DMS153 (cell line): ENCODE results near the gene BMS1.
"Not testable (repeated sequence)": the region's sequence is repeated elsewhere in the genome, so short reads cannot be mapped to it uniquely, and the experiment has no call there.

ENCODE experiments used
- DNase-seq: peaks from one replicate; lab custom pipeline; 2025; lab: John Stamatoyannopoulos, UW

Gene BMS1

GRCh38 chr10:42782446-42783180 lies at the start of gene BMS1:
TSS of gene BMS1 (plus strand) at chr10:42782795. CDS start at chr10:42784395, 1,600 bp downstream.
- peak; percentile 82 for DNase-seq

GRCh38 chr10:42734536-42734935 lies 48.1 kb upstream of the BMS1 start:
- DNase-seq: no peak

- no peak for DNase-seq
These were observed 43.9 kb upstream of the BMS1 start for GRCh38 chr10:42738679-42739078.

- not testable (repeated sequence) for DNase-seq
These were observed 41.1 kb upstream of the BMS1 start for GRCh38 chr10:42741536-42741935.

GRCh38 chr10:42743697-42744096 lies 38.9 kb upstream of the BMS1 start:
- no peak for DNase-seq

- no peak for DNase-seq
These were observed 38.4 kb upstream of the BMS1 start for GRCh38 chr10:42744134-42744701.

GRCh38 chr10:42753126-42753506 lies 29.5 kb upstream of the BMS1 start:
- DNase-seq: peak; percentile 9

- no peak for DNase-seq
These were observed 29.0 kb upstream of the BMS1 start for GRCh38 chr10:42753507-42754154.

GRCh38 chr10:42754155-42755027 lies 28.2 kb upstream of the BMS1 start:
- DNase-seq: no peak

GRCh38 chr10:42755028-42755451 lies 27.6 kb upstream of the BMS1 start:
- no peak for DNase-seq

- DNase-seq: no peak
These were observed 27.0 kb upstream of the BMS1 start for GRCh38 chr10:42755556-42756093.

- DNase-seq: no peak
These were observed 14.7 kb upstream of the BMS1 start for GRCh38 chr10:42767906-42768305.

- no peak for DNase-seq
These were observed 13.9 kb upstream of the BMS1 start for GRCh38 chr10:42768581-42769152.

- no peak for DNase-seq
These were observed 13.4 kb upstream of the BMS1 start for GRCh38 chr10:42769173-42769572.

- DNase-seq: peak; percentile 35
These were observed 12.9 kb upstream of the BMS1 start for GRCh38 chr10:42769673-42770072.

GRCh38 chr10:42776681-42777080 lies 5.9 kb upstream of the BMS1 start:
- no peak for DNase-seq

GRCh38 chr10:42780456-42780855 lies 2.1 kb upstream of the BMS1 start:
- no peak for DNase-seq

GRCh38 chr10:42781893-42782445 lies 626 bp upstream of the BMS1 start:
- no peak for DNase-seq

- DNase-seq: peak; percentile 63
These were observed 570 bp downstream of the BMS1 start for GRCh38 chr10:42783181-42783549.

GRCh38 chr10:42785759-42786158 lies 3.2 kb downstream of the BMS1 start:
- DNase-seq: no peak

GRCh38 chr10:42790835-42791234 lies 8.2 kb downstream of the BMS1 start:
- DNase-seq: no peak
